GM18870 (cell line): Measurements from ENCODE around the gene PRPF19.

ENCODE experiments used
- ATAC-seq: cut with Tn5 transposase; IDR thresholded peaks from one replicate; pipeline ENCODE4 v1.9.1; 2021; ENCODE audit warnings: moderate library complexity; ENCODE audit not compliant: unreplicated experiment

The PRPF19 gene

GRCh38 chr11:60906132-60906972 is at the start of gene PRPF19:
Gene PRPF19 (minus strand): TSS chr11:60906585. CDS start chr11:60906382, 203 bp downstream.
- ATAC-seq, result peak; percentile 70

DNA sequence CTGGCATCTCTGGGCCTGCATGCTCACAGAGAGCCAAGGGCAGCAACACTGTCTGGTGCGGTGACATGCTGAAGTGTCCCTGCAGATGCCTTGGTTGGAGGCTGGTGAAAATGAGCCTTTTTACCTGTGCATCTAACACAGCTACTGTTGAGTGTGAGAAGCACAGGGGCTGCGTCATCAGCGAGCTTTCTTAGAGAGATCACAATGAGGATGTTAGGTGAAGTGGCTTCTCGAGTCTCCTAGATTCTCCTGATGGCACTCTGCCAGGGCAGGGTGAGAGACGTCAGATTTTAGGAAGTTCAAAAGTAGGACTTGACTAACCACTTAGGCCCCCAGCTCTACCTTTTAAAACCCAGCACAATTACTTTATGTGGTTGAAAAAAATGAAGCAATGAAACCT is 49.2 kb upstream of the PRPF19 start:
- no peak for ATAC-seq

GRCh38 chr11:60954421-60954820 is 48.0 kb upstream of the PRPF19 start:
- no peak for ATAC-seq

DNA sequence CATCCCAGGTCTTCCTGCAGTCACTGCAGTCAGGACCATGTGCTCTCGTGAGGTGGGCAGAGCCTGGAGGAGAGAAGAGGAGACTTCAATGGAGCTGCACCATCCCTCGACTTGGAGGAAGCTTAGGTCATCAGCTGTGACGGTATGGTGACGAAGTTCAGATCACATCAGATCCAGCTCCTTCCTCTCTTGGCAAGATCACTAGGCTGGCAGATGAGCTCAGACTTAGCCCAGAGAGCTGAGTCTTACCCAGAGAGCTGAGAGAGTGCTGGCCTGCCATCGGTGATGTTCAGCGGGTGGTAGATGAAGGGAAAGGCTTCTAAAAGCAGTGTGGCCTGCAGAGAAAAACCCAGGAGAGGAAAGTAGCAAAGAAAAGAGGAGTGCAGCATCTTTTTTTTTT is 47.4 kb upstream of the PRPF19 start:
- no peak for ATAC-seq

GRCh38 chr11:60952742-60953170 is 46.4 kb upstream of the PRPF19 start:
- ATAC-seq, result no peak

DNA sequence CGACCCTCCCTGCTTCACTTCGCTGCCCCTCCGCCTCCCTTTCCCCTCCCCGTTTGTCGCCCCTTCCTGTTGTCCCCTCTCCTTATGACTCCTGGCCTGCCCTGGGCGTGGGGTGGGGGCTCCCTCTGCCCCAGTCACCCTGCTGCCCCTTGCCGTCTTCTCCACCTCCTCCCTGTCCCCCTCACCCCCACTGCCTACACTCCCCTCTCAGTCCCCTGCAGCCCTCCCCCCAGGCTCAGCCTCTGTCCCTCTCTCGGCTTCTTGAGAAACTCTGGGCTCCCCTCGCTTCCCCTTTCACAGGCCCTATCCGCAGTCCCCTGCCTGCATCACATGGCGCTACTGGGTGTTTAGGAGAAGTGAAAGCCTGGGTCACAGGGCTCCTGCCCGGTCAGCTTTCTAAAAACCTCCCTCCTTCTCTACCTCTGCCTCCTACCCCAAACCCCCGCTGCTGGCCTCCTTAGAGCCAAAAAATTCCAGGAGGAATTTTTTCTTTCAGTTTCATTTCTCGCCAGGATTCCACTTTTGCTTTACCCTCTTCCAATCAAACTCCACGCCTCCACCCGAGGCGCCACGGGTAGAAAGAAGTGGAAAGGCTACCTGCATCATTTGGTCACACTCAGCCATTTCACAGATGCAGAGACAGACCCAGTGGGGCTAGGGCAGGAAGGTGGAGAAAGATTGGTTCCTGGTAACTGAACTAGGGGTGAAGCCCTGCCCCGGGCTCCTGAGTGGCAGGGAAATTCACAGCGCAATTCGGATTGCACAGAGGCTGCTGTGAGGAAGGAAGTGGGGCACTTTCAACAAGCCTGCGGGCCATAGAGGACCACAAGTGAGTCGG is 45.7 kb upstream of the PRPF19 start, which contains the start of gene SLC15A3:
SLC15A3 (minus strand) TSS at position 273 of the 838 bp plus-strand sequence. CDS start 625 bp downstream, outside the sequence.
- ATAC-seq, result peak; percentile 64

GRCh38 chr11:60951606-60951903 is 45.2 kb upstream of the PRPF19 start:
- no peak for ATAC-seq

- no peak for ATAC-seq
These were observed 44.7 kb upstream of the PRPF19 start for GRCh38 chr11:60950933-60951605.

DNA sequence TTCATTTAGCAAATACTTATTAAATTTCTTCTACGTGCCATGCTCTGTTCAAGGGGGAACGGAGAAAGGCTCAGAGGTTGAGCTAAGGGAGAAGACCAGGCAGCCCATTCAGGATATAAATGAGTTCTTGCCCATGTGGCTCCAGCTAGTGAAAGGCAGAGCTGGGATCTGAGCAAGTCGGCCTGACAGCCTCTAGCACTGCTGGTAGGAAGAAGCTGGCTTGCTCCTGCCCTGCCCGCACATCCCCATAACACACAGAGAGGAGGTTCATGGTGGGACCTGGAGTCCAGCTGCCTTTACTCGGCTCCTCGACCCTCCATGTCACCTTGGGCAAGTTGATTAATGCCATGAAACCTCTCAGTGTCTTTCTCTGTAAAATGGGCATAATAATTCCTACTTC is 43.6 kb upstream of the PRPF19 start:
- no peak for ATAC-seq

DNA sequence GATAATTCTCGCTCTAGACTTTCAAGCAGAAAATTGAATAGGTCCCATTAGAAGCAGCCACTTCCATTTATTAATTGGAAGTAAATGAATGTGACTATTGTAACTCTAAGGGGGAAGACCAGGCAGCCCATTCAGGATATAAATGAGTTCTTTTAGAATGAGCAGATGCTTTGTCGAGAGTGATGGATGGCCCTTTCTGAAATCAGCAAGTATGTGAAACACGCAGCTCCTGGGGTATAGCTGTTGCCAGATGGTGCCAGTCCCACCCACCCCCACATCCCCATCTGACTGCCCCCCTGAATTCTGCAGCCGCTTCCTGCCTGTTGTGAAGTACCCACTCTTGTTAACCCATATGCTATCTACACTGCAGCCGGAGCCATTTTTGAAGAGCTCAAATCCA is 41.9 kb upstream of the PRPF19 start:
- no peak for ATAC-seq

- ATAC-seq, result no peak
These were observed 41.3 kb upstream of the PRPF19 start for GRCh38 chr11:60947700-60948099.

DNA sequence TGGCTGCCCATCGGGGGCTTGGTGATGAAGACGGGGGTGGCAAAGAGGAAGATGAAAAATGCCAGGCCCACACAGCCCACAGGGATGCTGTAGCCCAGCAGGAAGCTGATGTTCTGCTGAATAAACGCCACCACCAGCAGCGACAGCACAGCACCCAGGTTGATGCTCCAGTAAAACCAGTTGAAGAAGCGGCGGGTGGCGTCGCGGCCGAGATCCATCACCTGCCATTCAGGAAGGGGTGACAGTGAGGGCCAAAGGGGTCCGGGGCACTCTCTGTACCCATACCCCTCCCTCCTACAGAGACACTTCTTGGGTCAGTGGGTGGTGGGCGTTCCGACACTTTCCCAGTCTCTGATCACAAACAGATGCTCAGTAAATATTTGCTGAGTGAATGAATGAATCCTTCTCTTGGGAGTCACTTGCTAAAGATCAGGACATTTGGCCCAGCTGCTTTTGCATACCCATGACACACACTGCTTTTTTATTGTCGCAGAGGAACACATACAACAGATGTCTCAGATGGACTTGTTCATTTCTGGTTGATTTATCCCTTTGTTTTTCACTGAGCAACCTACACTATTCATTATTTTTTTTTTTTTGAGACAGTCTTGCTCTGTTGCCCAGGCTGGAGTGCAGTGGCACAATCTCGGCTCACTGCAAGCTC is 40.3 kb upstream of the PRPF19 start:
- ATAC-seq, result no peak

DNA sequence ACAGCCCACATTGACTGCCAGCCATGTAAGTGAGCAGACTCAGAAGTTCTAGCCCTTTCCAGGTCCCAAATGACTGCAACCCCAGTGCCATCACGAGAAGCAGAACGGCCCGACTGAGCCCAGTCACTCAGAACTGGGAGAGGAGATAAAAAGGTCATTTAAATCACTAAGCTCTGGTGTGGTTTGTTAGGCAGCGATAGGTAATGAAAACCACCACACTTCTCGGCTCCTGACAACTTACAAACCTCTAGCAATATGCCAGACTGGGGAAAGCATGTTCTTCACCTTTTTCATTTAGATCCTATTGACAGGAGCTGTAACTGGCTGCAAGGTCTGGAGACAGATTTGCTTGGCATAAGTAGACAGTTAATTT is 38.9 kb upstream of the PRPF19 start:
- ATAC-seq, result no peak

DNA sequence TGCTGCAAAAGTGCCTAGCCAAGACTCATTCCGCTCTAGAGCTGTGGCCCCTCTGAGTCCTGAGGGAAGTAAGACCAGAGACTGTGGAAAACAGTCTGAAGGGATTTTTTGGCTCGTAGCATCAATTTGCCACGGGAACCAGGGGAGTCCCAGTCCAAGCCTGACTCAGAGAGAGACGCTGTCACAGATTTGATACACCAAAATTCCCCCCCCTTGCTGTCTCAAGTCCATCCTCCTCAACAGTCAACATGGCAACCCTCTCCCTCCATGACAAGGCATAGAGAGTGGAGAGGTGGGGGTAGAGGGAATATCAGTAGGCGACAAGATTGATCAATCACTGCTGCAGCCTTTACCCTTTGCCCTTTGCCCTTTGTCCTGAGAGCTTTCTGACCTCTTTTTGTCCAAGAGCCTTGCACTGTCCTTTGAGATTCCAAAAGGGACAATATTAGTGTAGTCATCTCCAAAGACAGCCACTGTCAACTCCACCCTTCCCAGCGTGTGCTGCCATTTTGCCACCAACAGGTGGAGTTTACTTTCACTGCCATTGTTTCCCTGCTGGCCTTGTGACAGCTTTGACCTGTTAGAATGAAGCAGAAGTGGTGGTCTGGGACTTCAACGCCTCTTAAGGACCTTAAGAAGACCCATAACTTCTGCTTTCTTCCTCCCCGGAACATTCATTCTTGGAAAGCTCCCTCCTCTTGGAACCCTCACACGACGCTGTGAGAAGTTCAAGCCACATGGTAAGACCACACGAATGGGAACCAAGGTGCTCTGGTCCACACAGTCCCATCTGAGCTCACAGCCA is 38.3 kb upstream of the PRPF19 start:
- ATAC-seq, result no peak

GRCh38 chr11:60942970-60943565 is 36.7 kb upstream of the PRPF19 start:
- no peak for ATAC-seq

DNA sequence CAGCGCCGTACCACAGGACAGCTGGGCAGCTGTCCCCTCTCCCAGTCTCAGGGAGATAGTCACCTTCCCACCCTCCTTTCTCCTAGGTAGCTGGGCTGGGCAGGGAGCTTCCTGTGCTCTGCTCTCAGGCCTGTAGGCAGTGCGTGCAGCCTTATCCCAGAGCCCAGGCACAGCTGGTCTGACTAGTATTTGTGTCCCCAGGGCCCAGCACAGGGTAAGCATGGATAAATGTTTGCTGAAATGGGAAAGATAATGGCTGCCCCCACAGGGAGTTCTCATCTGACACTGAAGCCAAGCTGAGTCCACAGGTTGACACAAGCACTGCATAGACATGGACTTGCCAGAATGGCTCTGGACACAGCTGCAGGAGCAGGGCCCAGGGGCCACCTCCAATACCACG is 35.8 kb upstream of the PRPF19 start:
- no peak for ATAC-seq

- no peak for ATAC-seq
These were observed 35.2 kb upstream of the PRPF19 start for GRCh38 chr11:60941371-60942119.

DNA sequence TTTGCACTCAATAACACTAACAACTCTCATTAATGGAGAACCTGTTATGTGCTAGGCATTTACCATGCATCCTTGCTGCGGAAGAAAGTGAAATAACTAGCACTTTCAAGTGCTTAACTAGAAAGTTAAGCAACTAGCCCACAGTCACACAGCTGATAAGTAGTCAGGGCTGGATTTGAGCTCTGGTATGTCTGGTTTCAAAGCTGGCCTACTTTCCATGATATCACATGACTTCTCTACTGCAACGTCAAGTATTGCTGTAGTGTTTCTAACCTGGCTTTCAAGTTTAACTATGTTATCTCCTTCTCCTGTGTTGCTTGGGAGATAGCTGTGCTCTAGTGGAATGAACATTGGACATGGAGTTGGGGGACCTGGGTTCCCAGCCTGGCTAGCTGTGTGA is 33.5 kb upstream of the PRPF19 start:
- ATAC-seq, result no peak

- ATAC-seq, result no peak
These were observed 32.9 kb upstream of the PRPF19 start for GRCh38 chr11:60939301-60939700.
